Measurements from ENCODE around the gene ZNF362.

ZNF362 gene

GRCh38 chr1:33338440-33339211 is 82.3 kb downstream of the ZNF362 start:
- Histone ChIP-seq H4K20me1 (ENCODE audit: insufficient read depth, low read length) (peaks cover 79% of the 10 kb centered on the region), H2AFZ (ENCODE audit: low read depth, low read length) (no peak overlapping the region), H3K27ac (ENCODE audit: low read length) (no peak overlapping the region), H3K36me3 (ENCODE audit: insufficient read depth, low read length) (peaks cover 50% of the 10 kb centered on the region), H3K27me3 (ENCODE audit: insufficient read depth, low read length, poor library complexity) (no peaks in the 10 kb centered on the region), H3K4me3 (ENCODE audit: low read depth in 1 of 2, low read length in 2 of 2) (no peak overlapping the region), H3K4me1 (ENCODE audit: insufficient read depth, low read length) (no peaks in the 10 kb centered on the region), H3K79me2 (ENCODE audit: insufficient read depth, low read length) (peaks cover 95% of the 10 kb centered on the region), H3K4me2 (ENCODE audit: insufficient read depth, low read length) (no peak overlapping the region), H3K9ac (ENCODE audit: low read depth, low read length) (no peak overlapping the region), H3K9me3 (ENCODE audit: insufficient read depth, low read length, severe bottlenecking) (no peaks in the 10 kb centered on the region)
- DNase-seq (no peak), ATAC-seq (ENCODE audit: insufficient read depth, low read depth) (no peak)
- TF ChIP-seq EZH2 (IDR thresholded peaks at IDR 0.05; ENCODE audit: borderline replicate concordance, low read depth, low read length, severe bottlenecking) (no peak), CTCF (IDR thresholded peaks at IDR 0.05; ENCODE audit: borderline replicate concordance, extremely low read depth, low read length, poor library complexity, severe bottlenecking) (no peak)

GRCh38 chr1:33339413-33339812 is 83.1 kb downstream of the ZNF362 start:
- Histone ChIP-seq H3K9me3 (ENCODE audit: insufficient read depth, low read length, severe bottlenecking) (no peaks in the 10 kb centered on the region), H2AFZ (ENCODE audit: low read depth, low read length) (no peak overlapping the region), H3K79me2 (ENCODE audit: insufficient read depth, low read length) (peaks cover 95% of the 10 kb centered on the region), H3K27ac (ENCODE audit: low read length) (no peak overlapping the region), H3K27me3 (ENCODE audit: insufficient read depth, low read length, poor library complexity) (no peaks in the 10 kb centered on the region), H3K4me2 (ENCODE audit: insufficient read depth, low read length) (no peak overlapping the region), H4K20me1 (ENCODE audit: insufficient read depth, low read length) (peaks cover 79% of the 10 kb centered on the region), H3K4me1 (ENCODE audit: insufficient read depth, low read length) (no peaks in the 10 kb centered on the region), H3K36me3 (ENCODE audit: insufficient read depth, low read length) (peaks cover 45% of the 10 kb centered on the region), H3K9ac (ENCODE audit: low read depth, low read length) (no peak overlapping the region), H3K4me3 (ENCODE audit: low read depth in 1 of 2, low read length in 2 of 2) (no peak overlapping the region)
- DNase-seq (no peak), ATAC-seq (ENCODE audit: insufficient read depth, low read depth) (no peak)
- TF ChIP-seq CTCF (IDR thresholded peaks at IDR 0.05; ENCODE audit: borderline replicate concordance, extremely low read depth, low read length, poor library complexity, severe bottlenecking) (no peak), EZH2 (IDR thresholded peaks at IDR 0.05; ENCODE audit: borderline replicate concordance, low read depth, low read length, severe bottlenecking) (no peak)

DNA sequence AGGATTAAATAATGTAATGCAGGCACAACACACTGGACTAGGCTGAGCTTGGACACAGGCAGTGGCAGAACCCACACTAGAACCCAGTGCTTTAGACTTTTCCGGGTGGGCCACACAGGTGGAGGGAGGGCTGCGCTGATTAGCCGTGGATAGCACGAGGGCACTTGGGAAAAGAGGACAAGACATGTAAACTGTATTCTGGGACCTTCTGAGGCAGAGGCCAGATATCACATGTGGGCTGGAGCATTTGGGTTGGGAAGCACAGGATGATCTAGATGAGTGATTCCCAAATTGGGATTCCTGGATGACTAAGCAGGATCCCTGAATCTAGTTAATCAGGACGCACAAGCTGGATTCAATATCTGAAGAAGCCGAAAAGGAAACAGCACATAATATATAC is 84.9 kb downstream of the ZNF362 start:
- Histone ChIP-seq H4K20me1 (ENCODE audit: insufficient read depth, low read length) (peaks cover 82% of the 10 kb centered on the region), H3K36me3 (ENCODE audit: insufficient read depth, low read length) (peaks cover 43% of the 10 kb centered on the region), H3K79me2 (ENCODE audit: insufficient read depth, low read length) (peaks cover 100% of the 10 kb centered on the region), H3K9ac (ENCODE audit: low read depth, low read length) (no peak overlapping the region), H2AFZ (ENCODE audit: low read depth, low read length) (no peak overlapping the region), H3K4me2 (ENCODE audit: insufficient read depth, low read length) (no peak overlapping the region), H3K27ac (ENCODE audit: low read length) (no peak overlapping the region), H3K27me3 (ENCODE audit: insufficient read depth, low read length, poor library complexity) (no peaks in the 10 kb centered on the region), H3K4me3 (ENCODE audit: low read depth in 1 of 2, low read length in 2 of 2) (no peak overlapping the region), H3K4me1 (ENCODE audit: insufficient read depth, low read length) (peaks cover 7% of the 10 kb centered on the region), H3K9me3 (ENCODE audit: insufficient read depth, low read length, severe bottlenecking) (no peaks in the 10 kb centered on the region)
- TF ChIP-seq EZH2 (IDR thresholded peaks at IDR 0.05; ENCODE audit: borderline replicate concordance, low read depth, low read length, severe bottlenecking) (no peak), CTCF (IDR thresholded peaks at IDR 0.05; ENCODE audit: borderline replicate concordance, extremely low read depth, low read length, poor library complexity, severe bottlenecking) (no peak)
- no peak for ATAC-seq (ENCODE audit: insufficient read depth, low read depth)
- no peak for DNase-seq

Measured in DND-41 (cell line).